Activated T-helper 9 cell treated with anti-CD3 and anti-CD28 coated beads, Interleukin-2, amount 50 U/mL, for 16 hours (primary cell): ENCODE measurements around the gene CDH22.

Experiments
- DNase-seq: peaks from one replicate; pipeline ENCODE4 v3.0.0-alpha.2; 2020; ENCODE audit warnings: low read depth

Gene CDH22

GRCh38 chr20:46343975-46344357, 35.7 kb upstream of the CDH22 start:
- DNase-seq, result no peak

GRCh38 chr20:46343348-46343974, 35.2 kb upstream of the CDH22 start:
- no peak for DNase-seq

- no peak for DNase-seq
Observed at GRCh38 chr20:46342451-46343347, 34.4 kb upstream of the CDH22 start.

- DNase-seq, result no peak
Observed at GRCh38 chr20:46342010-46342378, 33.7 kb upstream of the CDH22 start.

- no peak for DNase-seq
Observed at GRCh38 chr20:46341074-46342009, 33.0 kb upstream of the CDH22 start.

- DNase-seq, result no peak
Observed at GRCh38 chr20:46339037-46339436, 30.7 kb upstream of the CDH22 start.

GRCh38 chr20:46336735-46337134, 28.4 kb upstream of the CDH22 start:
- DNase-seq, result no peak

GRCh38 chr20:46334303-46334904, 26.1 kb upstream of the CDH22 start:
- DNase-seq, result no peak

GRCh38 chr20:46333161-46333991, 25.1 kb upstream of the CDH22 start:
- DNase-seq, result no peak

- DNase-seq, result no peak
Observed at GRCh38 chr20:46332373-46333160, 24.3 kb upstream of the CDH22 start.

GRCh38 chr20:46331611-46332361, 23.5 kb upstream of the CDH22 start:
- DNase-seq, result no peak

- DNase-seq, result no peak
Observed at GRCh38 chr20:46330831-46331371, 22.6 kb upstream of the CDH22 start.

GRCh38 chr20:46330072-46330763, 21.9 kb upstream of the CDH22 start:
- DNase-seq, result no peak

- DNase-seq, result no peak
Observed at GRCh38 chr20:46328200-46328882, 20.0 kb upstream of the CDH22 start.

- no peak for DNase-seq
Observed at GRCh38 chr20:46327557-46327956, 19.3 kb upstream of the CDH22 start.

GRCh38 chr20:46325789-46326188, 17.5 kb upstream of the CDH22 start:
- DNase-seq, result no peak

GRCh38 chr20:46324960-46325703, 16.8 kb upstream of the CDH22 start:
- no peak for DNase-seq
